GM12873 (cell line): Measurements from ENCODE around the gene RAD17.

Experiments
- CTCF ChIP-seq: IDR thresholded peaks from 2 replicates; pipeline ENCODE4 v1.5.1; 2012; ENCODE audit warnings: low read depth, mild to moderate bottlenecking, moderate library complexity, low read length, control low read depth; ENCODE audit not compliant: insufficient read depth; ENCODE audit errors: missing control alignments

Gene RAD17

GRCh38 chr5:69415584-69415958 is 46.0 kb downstream of the RAD17 start:
- TF ChIP-seq CTCF: no peak

GRCh38 chr5:69416180-69416579 is 46.6 kb downstream of the RAD17 start:
- no peak for TF ChIP-seq CTCF

- TF ChIP-seq CTCF: no peak
Measured at GRCh38 chr5:69416699-69417098, 47.1 kb downstream of the RAD17 start.

DNA sequence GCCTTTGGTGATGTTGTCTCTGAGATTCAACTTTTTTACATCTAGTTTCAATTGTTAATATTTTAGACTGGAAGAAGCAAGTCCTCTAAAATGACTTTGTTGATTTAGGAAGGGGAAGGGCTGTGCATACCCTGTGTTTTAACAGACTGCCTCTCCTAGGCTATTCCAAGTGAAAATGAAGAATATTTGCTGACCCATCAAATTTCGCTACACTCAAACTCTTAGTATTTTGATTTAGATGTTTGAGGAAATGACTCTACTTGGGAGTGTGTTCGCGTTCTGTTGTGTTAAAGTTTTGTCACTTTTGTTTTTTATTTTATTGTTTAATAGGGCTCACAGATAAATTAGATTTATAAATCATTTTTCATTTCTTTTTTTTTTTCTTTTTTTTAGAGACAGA is 48.9 kb downstream of the RAD17 start:
- no peak for TF ChIP-seq CTCF

DNA sequence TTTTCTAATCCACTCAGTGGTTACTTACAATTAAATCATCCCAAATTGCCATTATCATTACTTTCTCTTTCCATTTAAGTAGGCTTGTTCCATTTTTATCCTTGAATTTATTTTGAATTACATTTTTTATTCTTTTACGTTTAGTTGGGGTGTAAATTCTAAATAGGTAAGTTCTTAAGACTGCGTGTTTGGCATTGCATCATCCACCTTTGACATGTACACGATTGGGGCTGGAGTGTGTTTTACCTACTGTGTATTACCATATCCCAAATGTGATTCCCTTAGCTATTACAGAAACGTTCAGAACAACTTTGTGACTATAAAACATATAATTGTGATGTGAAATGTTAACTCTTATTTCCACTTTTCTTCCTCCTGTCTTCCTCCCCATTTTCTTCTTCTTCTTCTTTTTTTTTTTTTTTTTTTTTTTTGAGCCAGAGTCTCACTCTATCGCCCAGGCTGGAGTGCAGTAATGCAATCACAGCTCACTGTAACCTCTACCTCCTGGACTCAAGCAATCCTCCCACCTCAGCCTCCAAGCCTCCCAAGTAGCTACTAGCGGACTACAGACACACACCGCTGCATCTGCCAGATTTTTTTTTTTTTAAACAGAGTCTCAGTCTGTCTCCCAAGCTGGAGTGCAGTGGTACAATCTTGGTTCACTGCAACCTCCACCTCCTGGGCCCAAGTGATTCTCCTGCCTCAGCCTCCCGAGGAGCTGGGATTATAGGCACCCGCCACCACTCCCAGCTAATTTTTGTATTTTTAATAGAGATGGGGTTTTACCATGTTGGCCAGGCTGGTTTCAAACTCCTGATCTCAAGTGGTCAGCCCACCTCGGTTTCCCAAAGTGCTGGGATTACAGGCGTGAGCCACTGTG is 62.0 kb downstream of the RAD17 start:
- TF ChIP-seq CTCF: no peak

DNA sequence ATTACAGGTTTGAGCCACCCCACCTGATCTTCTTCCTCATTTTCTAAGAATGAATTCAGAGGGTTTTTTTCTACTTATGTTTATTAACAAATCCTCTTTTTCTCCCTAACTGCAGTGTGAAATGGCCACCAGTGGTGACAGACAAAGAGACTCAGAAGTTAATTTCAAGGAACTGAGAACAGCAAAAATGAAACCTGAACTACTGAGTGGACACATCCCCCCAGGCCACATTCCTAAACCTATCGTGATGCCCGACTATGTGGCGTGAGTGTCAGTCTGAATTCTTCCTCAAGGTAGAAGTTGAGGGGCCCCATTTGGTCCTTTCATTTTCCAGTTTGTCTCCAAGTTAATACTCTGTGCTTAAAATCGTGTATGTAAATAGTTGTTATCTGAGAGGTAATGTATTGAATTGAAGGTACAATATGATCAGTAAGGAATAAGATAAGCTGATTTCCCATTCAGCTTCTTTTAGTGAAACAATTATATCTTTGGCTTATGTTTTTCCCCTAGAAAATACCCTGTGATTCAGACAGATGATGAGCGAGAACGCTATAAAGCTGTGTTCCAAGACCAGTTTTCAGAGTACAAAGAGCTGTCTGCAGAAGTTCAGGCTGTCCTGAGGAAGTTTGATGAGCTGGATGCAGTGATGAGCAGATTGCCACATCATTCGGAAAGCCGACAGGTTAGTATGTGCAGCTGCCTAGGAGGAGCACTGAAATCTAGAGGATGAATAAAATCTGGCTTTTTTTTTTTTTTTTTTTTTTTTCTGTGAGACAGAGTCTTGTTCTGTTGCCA is 63.0 kb downstream of the RAD17 start:
- TF ChIP-seq CTCF: no peak

DNA sequence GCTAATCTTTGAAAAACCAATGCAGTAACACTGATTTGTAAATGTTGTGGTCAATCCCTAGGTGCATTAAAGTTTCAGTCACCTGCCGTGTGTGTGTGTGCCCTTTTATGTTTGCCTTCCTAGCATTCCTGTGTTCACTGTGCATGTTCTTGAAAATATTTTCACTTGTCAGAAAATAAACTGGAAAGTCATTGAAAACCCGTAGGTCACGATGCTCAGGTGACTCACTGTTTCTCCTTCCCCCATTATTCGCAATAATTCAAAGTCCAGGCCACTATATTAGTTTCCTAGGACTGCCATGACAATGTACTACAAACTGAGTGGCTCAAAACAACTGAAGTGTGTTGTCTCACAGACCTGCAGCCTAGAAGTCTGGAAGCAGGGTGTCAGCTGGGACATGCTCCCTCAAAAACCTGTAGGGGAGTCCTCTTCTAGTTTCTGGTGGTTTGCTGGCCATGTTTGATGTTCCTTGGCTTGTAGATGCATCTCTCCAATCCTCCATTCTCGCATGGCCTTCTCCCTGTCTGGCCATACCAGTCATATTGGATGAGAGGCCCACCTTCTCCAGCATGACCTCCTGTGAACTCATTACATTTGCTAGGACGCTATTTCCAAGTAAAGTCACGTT is 74.6 kb downstream of the RAD17 start:
- TF ChIP-seq CTCF: no peak
